Measurements from ENCODE around the gene AMHR2.
"Not testable (repeated sequence)": the region's sequence is repeated elsewhere in the genome, so short reads cannot be mapped to it uniquely, and the experiment has no call there.

The AMHR2 gene

GRCh38 chr12:53423597-53423996, at the start of gene AMHR2:
Gene AMHR2 (plus strand): TSS chr12:53423855. CDS start chr12:53423935, 80 bp downstream.
- no peak for DNase-seq (ENCODE audit: low read depth in 3 of 3)

DNA sequence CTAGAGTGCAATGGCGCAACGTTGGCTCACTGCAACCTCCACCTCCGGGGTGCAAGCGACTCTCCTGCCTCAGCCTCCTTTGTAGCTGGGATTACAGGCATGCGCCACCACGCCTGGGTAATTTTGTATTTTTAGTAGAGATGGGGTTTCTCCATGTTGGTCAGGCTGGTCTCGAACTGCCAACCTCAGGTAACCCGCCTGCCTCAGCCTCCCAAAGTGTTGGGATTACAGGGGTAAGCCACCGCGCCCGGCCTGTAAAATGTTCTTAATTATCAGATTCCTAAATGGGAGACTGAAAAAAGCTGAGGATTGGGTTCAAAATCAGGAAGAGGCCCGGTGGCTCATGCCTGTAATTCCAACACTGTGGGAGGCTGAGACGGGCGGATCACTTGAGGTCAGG, 49.4 kb upstream of the AMHR2 start:
- not testable (repeated sequence) for DNase-seq (ENCODE audit: low read depth in 3 of 3)

GRCh38 chr12:53376747-53377146, 46.9 kb upstream of the AMHR2 start:
- DNase-seq (ENCODE audit: low read depth in 3 of 3), result no peak

DNA sequence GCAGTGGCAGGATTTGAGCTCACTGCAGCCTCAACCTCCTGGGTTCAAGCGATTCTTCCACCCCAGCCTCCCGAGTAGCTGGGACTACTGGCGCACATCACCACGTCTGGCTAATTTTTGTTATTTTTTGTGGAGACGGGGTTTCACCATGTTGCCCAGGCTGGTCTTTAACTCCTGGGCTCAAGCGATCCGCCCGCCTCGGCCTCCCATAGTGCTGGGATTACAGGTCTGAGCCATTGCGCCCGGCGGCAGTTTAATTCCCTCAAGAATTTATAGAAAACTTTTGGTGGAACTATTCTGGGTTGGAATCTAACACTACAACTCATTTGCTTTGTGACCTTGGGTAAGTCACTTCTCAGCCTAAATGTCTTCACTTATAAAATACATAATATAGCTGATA, 45.4 kb upstream of the AMHR2 start:
- no peak for DNase-seq (ENCODE audit: low read depth in 3 of 3)

- no peak for DNase-seq (ENCODE audit: low read depth in 3 of 3)
These were observed 44.8 kb upstream of the AMHR2 start for GRCh38 chr12:53378724-53379388.

DNA sequence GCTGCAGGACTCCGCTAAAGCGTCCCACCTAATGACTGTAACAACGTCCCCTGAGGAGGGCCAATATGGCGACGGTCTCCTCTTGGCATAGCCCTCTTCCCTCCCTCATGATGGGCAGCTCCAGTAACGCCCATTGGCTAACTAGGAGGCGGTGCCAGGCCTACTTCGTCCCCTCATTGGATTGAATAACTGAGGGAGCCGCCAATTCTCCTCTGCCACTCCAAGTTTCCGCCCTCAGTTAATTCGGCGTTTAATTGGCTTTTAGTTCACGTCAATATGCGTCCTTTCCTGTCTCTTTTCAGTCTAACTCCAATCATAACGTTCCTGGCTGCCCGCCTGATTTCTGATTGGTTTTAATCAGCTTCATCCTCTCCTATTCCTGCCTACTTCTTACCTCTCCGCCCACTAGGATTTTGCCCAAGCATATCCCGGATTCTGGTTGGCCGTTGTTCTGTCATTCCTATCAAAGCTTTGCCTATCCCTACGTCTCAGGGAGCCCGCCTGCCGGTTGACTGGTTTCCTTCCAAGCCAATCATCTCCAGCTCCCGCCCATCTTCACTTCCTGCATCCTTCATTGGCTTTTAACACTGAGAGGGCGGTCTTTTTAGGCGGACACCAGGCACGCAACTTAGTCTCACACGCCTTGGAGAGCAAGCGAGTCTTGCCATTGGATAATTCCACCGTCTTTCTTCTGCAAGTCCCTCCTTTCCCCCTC, 44.1 kb upstream of the AMHR2 start:
- peak; percentile 86 to 99 (median 98) for DNase-seq (ENCODE audit: low read depth in 3 of 3)

- DNase-seq (ENCODE audit: low read depth in 3 of 3), result peak; percentile 85 to 98 (median 89)
These were observed 43.4 kb upstream of the AMHR2 start, which contains the start of gene SP1 for GRCh38 chr12:53380104-53380793. Gene SP1 (plus strand): TSS chr12:53380176. CDS start chr12:53380292, 116 bp downstream.

DNA sequence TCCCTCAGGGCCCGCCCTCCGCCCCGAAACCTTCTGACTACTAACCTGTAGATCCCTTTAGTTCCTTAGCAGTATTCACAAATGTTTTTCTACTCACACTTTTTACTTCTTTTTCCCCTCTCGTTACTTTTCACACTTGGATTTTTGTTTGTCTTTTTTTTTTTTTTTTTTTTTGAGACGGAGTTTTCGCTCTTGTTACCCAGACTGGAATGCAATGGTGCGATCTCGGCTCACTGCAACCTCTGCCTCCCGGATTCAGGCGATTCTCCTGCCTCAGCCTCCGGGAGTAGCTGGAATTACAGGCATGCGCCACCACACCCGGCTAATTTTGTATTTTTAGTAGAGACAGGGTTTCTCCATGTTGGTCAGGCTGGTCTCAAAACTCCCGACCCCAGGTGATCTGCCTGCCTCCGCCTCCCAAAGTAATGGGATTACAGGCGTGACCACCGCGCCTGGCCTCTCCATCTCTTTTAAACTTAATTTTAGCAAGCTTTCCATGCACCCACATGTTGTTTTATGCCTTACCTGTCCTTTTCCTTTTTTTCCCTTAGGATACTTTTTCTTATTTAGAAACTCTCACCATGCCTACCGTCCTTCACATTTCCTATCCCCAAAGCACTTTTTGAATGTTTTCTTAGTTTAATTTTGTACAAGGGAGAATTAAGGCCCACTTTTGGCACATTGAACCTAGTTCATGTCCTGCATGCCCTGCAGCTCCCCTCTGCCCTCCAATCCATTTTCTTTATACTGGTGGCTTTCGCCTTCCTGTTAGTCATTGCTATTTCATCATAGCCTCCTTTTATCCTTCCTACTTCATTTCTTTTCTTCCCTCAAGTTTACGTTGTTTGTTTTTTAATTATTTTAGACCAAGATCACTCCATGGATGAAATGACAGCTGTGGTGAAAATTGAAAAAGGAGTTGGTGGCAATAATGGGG, 42.6 kb upstream of the AMHR2 start:
- no peak for DNase-seq (ENCODE audit: low read depth in 3 of 3)

DNA sequence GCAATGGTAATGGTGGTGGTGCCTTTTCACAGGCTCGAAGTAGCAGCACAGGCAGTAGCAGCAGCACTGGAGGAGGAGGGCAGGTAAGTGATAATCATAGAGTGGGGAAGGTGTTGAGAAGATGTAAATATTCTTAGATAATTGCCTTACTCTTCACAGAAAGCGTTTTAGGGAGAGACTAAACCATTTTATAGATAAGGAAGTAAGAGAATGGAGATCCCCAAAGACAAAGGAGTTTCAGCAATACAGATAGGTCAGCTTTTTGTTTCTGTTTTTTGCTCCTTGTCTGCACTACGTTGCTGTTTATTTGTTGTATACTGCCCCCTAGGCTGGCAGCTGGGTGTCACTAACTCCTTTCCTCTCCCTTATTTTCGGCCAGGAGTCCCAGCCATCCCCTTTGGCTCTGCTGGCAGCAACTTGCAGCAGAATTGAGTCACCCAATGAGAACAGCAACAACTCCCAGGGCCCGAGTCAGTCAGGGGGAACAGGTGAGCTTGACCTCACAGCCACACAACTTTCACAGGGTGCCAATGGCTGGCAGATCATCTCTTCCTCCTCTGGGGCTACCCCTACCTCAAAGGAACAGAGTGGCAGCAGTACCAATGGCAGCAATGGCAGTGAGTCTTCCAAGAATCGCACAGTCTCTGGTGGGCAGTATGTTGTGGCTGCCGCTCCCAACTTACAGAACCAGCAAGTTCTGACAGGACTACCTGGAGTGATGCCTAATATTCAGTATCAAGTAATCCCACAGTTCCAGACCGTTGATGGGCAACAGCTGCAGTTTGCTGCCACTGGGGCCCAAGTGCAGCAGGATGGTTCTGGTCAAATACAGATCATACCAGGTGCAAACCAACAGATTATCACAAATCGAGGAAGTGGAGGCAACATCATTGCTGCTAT, 41.7 kb upstream of the AMHR2 start:
- no peak for DNase-seq (ENCODE audit: low read depth in 3 of 3)

DNA sequence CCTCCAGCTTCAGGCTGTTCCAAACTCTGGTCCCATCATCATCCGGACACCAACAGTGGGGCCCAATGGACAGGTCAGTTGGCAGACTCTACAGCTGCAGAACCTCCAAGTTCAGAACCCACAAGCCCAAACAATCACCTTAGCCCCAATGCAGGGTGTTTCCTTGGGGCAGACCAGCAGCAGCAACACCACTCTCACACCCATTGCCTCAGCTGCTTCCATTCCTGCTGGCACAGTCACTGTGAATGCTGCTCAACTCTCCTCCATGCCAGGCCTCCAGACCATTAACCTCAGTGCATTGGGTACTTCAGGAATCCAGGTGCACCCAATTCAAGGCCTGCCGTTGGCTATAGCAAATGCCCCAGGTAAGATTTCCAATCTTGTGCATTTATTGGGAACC, 40.4 kb upstream of the AMHR2 start:
- no peak for DNase-seq (ENCODE audit: low read depth in 3 of 3)

- not testable (repeated sequence) for DNase-seq (ENCODE audit: low read depth in 3 of 3)
These were observed 37.3 kb upstream of the AMHR2 start for GRCh38 chr12:53386381-53386780.

- DNase-seq (ENCODE audit: low read depth in 3 of 3), result no peak
These were observed 34.7 kb upstream of the AMHR2 start for GRCh38 chr12:53388932-53389331.

GRCh38 chr12:53389702-53390101, 34.0 kb upstream of the AMHR2 start:
- no peak for DNase-seq (ENCODE audit: low read depth in 3 of 3)

DNA sequence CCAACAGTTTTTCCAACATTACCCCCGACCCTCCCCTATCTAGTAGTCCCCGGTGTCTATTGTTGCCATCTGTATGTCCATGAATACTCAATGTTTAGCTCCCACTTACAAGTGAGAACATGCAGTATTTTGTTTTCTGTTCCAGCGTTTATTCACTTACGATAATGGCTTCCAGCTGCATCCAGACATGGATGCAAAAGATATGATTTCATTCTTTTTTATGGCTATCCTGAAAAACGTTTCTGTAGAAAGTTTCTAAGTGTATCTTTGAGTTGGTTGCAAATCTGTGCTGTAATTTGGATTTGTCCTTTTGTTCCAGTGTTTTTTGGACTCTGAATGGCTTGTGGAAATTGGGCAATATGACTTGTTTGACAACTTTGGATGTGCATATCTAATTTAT, 31.9 kb upstream of the AMHR2 start:
- DNase-seq (ENCODE audit: low read depth in 3 of 3), result no peak

- DNase-seq (ENCODE audit: low read depth in 3 of 3), result no peak
These were observed 23.8 kb upstream of the AMHR2 start for GRCh38 chr12:53399896-53400295.

DNA sequence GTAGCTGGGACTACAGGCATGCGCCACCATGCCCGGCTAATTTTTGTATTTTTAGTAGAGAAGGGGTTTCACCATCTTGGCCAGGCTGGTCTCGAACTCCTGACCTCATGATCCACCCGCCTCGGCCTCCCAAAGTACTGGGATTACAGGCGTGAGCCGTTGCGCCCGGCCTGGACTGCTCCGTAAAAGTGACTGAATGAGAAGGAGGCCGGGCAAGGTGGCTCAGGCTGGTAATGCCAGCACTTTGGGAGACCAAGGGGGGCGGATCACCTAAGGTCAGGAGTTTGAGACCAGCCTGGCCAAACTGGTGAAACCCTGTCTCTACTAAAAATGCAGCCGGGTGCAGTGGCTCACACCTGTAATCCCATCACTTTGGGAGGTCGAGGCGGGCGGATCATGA, 21.3 kb upstream of the AMHR2 start:
- DNase-seq (ENCODE audit: low read depth in 3 of 3), result not testable (repeated sequence)

DNA sequence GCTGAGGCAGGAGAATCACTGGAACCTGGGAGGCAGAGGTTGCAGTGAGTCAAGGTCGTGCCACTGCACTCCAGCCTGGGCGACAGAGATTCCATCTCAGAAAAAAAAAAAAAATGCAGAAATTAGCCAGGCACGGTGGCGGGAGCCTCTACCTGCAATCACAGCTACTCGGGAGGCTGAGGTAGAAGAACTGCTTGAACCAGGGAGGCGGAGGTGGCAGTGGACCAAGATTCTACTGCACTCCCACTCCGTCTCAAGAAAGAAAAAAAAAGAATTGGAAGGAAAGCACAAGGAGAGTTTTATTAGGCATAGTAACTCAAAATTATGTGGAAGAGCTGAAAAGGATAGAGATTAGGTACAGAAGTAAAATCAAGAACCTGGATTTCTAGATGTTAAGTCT, 20.8 kb upstream of the AMHR2 start:
- no peak for DNase-seq (ENCODE audit: low read depth in 3 of 3)

DNA sequence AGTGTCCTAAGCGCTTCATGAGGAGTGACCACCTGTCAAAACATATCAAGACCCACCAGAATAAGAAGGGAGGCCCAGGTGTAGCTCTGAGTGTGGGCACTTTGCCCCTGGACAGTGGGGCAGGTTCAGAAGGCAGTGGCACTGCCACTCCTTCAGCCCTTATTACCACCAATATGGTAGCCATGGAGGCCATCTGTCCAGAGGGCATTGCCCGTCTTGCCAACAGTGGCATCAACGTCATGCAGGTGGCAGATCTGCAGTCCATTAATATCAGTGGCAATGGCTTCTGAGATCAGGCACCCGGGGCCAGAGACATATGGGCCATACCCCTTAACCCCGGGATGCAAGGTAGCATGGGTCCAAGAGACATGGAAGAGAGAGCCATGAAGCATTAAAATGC, 12.7 kb upstream of the AMHR2 start:
- no peak for DNase-seq (ENCODE audit: low read depth in 3 of 3)

GRCh38 chr12:53413485-53414204, 10.0 kb upstream of the AMHR2 start:
- no peak for DNase-seq (ENCODE audit: low read depth in 3 of 3)
